Cardiac fibroblast (primary cell): ENCODE data around the gene HCN3.

Experiments used
- DNase-seq, 2 donors: peaks; one replicate each; pipeline versions ENCODE4 v3.0.0 to v3.0.0-alpha.2; 2010; ENCODE audit warnings: low read depth in 2 of 2
- H3K4me3 ChIP-seq, 2 donors: replicated peaks in 1 of 2; 1 replicate in 1 of 2; 2 replicates in 1 of 2; pipeline ENCODE4 v1.5.1; 2011; ENCODE audit warnings: low read depth in 2 of 2, low read length in 2 of 2, mild to moderate bottlenecking in 2 of 2, moderate library complexity in 1 of 2
- CTCF ChIP-seq: IDR thresholded peaks from one replicate; pipeline ENCODE4 v1.5.1; 2011; ENCODE audit warnings: low read depth, mild to moderate bottlenecking, low read length, inconsistent platforms

The HCN3 gene

GRCh38 chr1:155295942-155296267 is 18.6 kb downstream of the HCN3 start:
- no peak overlapping the region for H3K4me3 ChIP-seq
- no peak for TF ChIP-seq CTCF
- DNase-seq, result no peak

- DNase-seq, result no peak
- no peak overlapping the region for H3K4me3 ChIP-seq
- no peak for TF ChIP-seq CTCF
These were observed 19.4 kb downstream of the HCN3 start for GRCh38 chr1:155296661-155297060.

- DNase-seq, result no peak
- no peak overlapping the region for H3K4me3 ChIP-seq
- no peak for TF ChIP-seq CTCF
These were observed 20.1 kb downstream of the HCN3 start for GRCh38 chr1:155297384-155297783.

GRCh38 chr1:155300024-155300423 is 22.8 kb downstream of the HCN3 start:
- H3K4me3 ChIP-seq, result no peak overlapping the region
- no peak for TF ChIP-seq CTCF
- DNase-seq, result no peak

- DNase-seq, result no peak
- TF ChIP-seq CTCF, result no peak
- no peak overlapping the region for H3K4me3 ChIP-seq
These were observed 23.5 kb downstream of the HCN3 start for GRCh38 chr1:155300553-155301329.

GRCh38 chr1:155301342-155301841 is 24.1 kb downstream of the HCN3 start, which contains the start of gene PKLR:
Gene PKLR (minus strand): TSS chr1:155301438. CDS start chr1:155301395, 43 bp downstream.
- TF ChIP-seq CTCF, result no peak
- DNase-seq, result no peak
- no peak within 1 kb of the TSS for H3K4me3 ChIP-seq

GRCh38 chr1:155304558-155305063 is 27.3 kb downstream of the HCN3 start:
- DNase-seq, result no peak
- no peak overlapping the region for H3K4me3 ChIP-seq
- no peak for TF ChIP-seq CTCF
